ENCODE data around the gene HPGDS.
"Not testable (repeated sequence)": the region's sequence is repeated elsewhere in the genome, so short reads cannot be mapped to it uniquely, and the experiment has no call there.

HPGDS gene

DNA sequence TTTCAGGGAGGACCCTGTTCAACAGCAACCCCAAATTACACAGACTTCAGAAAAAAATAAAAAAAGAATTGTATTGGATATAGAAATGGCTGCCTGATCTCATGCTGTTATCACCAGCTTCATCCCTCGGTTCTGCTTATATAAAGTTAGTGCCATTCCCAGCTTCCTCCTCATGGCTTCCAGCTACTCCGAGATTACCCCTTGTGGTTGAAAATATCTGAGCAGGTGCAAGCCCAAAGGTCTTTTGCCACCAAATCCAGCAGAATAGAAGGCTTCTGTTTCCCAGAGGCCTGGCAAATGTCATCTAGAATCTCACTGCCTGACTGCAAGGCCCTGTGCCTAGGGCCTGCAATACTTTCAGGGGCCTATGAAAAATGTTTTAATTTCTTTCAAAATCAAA, 13.8 kb upstream of the HPGDS start:
- DNase-seq: no peak

DNA sequence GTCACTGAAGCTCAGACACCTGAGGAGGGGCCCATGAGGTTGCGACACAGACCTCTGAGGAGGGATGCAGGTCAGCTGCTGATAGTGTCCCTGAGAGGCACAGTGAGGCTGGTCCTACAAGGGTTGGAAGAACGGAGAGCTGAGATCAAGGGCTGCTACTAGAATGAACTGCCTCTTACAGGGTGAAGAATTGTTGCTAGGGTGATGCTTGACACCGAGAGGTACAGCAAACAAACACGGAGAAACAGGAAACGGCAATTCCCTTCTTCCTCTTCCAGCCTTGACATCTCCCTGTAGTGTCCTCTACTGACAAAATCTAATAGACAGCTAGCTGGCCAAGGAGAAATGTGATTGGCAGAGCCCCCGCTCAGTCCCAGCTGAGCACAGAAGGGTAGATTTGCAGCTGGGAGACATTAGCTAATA, 11.8 kb upstream of the HPGDS start:
- no peak for DNase-seq

DNA sequence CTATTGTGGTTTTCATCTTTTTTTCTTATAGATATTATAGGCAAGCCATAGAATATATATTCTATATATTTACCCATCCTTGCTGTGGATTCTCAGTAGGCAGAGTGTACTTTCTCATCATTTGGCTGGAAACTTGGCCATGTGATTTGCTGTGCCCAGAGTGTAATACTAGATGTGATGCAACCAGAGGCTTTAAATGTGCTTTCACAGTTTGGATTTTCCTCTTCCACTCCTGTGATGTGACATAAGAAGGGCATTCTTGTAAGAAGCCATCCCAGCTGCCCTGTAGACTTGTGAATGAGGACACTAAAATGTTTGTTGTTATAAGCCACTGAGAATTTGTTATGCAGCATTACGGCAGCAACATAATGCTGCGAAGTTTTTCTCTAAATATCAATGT, 10.4 kb upstream of the HPGDS start:
- no peak for DNase-seq

DNA sequence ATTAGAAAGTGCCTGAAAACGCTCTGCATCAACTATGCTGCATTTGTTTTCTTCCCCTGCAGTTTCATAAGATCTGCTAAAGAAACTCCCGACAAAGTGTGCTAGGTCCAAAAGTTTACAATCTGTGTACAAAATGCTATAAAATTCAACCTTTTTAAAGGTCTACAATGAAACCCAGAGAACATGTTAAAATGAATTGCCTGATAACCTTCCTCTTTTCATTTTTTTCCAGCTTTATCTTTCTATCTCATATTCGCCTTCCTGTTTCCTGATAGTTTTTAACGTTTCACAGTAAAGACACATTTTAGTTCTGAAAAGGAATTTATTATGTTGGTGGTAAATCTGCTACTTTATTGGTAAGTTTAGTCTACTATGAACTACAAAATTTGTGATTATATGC, 9.5 kb upstream of the HPGDS start:
- DNase-seq: no peak

DNA sequence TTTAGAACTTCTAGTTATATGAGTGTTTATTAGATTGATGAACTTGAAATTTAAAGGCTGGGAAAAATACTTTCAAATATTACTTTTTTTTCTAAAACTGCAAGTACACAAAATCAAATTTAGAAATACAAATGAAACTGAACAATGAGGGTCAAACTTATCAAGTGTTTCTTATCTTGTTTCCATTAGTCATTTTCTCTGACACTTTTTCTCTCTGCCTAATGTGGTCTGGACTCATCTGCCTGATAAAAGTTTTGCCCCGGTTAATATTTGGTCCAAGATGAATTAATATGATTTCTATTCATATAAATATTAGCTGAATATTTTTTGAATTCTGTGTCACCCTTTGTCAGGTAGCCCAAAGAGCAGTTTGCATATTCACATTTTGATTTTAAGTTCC, 8.7 kb upstream of the HPGDS start:
- no peak for DNase-seq

DNA sequence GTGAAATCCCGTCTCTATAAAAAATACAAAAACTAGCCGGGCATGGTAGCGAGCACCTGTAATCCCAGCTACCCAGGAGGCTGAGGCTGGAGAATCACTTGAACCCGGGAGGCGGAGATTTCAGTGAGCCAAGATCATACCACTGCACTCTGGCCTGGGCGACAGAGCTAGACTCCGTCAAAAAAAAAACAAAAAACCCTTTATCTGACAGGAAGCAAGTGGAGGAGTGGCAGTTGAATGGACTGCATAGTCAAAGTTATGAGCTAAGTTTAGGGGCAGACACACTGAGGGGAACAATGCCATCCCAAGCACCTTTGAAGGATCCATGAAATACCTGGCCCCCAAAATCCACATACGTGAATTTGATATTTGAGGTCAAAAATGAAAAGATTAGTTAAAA, 7.5 kb upstream of the HPGDS start:
- no peak for DNase-seq

DNA sequence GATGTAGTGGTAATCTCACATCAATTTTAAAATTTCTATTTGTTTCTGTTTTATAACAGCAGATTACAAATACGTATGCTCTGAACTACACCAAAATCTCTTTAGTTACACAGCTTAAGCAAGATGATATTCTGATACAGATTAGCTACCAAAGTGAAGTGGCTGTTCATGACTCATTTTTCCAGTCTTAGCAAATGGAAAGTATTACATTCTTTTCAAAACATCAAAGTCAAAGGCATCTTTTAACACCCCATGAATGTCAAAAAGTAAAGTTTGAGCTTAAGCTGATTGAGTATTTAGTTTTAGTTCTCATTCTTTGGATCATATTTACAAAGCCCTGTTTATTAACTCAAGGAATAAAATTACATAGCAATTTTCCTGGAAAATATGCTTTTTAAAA, 6.6 kb upstream of the HPGDS start:
- DNase-seq: no peak

DNA sequence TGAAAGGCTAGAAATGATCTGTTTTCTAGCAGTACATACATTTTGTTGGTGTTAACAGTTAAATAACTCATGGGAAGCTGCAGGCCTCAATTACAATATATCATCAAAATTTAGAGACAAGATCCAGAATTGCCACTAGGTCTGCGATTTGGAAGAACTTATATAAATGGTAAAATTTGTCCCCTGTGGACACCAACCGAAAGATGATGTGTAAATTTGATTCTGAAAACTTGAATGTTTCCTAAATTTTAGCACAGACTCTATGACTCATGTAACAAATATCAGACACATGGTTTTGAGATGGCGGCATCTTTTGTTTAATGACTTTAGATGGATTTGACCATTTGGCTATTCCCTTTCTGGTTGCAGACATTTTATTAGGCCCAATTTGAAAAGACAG, 6.0 kb upstream of the HPGDS start:
- DNase-seq: no peak

DNA sequence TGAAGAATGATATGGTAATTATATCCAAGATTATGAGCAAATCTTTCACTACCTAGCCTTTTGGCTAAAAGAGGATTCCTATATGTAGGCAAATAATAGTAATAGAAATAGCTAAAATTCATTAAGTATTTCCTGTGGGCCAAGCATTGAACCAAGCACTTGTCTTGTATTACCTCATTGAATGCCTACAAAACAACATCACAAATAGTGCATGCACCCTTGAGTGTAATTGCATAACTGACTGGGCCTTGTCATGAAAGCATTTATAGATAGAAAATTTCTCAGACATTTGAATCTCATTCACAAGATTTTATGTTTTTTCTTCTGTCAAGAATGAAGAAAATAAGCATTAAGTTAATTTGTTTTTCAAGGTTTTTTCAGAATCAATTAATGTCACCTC, 3.9 kb upstream of the HPGDS start:
- no peak for DNase-seq

DNA sequence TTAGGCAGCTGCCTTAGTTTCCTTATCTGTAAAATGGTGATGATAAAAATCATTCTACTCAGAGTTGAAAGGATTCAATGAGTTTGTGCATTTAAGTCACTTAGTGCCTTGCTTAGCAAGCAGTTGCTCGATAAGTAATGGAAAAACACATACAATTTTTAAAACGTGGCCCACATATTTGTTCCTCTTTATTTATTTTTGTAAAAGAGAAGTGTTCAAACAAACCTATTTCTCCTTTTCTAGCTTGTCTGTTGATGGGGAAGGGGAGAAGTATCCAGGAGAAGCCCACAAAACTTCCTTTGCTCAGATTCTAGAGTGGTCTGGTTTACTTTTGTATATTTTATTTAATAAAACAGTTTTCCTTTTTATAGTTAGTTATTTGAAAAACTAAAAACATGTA, 3.3 kb upstream of the HPGDS start:
- DNase-seq: no peak

DNA sequence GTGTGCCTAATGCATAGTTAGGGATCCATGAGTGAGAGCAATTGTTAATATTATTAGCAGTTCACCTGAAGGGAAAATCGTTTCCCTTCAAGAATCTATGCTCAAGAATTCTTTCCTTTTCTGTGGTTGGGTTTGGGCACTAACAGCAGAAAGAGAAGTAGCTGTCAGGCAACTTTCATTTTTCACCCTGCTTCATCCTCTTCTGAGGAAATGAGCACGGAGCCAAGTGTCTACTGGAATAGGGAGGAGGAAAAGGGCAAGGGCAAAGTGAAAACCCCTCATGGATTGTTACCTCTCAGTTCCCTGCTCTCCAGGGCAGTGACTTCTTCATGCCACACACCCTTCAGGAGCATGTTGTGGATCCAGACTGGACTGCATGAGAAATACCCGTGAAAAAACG, 2.6 kb upstream of the HPGDS start:
- DNase-seq: no peak

DNA sequence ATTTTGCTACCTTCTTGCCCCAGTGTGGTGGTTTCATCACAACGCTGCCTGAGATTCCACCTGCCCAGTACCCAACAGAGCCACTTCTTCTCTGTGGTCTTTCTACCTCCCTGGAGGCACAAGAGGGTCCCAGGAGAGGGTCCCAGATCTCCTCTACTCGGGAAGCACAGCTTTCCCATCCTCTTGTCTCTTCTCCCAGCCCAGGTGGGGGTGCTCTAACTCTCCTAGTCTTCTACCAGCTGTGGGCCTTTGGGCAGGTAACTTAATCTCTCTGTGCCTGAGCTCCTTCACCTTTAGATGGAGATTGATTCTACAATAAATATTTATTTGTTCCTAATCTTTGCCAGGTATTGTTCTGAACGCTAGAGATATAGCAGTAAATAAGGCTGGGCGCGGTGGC, 1.8 kb upstream of the HPGDS start:
- no peak for DNase-seq

DNA sequence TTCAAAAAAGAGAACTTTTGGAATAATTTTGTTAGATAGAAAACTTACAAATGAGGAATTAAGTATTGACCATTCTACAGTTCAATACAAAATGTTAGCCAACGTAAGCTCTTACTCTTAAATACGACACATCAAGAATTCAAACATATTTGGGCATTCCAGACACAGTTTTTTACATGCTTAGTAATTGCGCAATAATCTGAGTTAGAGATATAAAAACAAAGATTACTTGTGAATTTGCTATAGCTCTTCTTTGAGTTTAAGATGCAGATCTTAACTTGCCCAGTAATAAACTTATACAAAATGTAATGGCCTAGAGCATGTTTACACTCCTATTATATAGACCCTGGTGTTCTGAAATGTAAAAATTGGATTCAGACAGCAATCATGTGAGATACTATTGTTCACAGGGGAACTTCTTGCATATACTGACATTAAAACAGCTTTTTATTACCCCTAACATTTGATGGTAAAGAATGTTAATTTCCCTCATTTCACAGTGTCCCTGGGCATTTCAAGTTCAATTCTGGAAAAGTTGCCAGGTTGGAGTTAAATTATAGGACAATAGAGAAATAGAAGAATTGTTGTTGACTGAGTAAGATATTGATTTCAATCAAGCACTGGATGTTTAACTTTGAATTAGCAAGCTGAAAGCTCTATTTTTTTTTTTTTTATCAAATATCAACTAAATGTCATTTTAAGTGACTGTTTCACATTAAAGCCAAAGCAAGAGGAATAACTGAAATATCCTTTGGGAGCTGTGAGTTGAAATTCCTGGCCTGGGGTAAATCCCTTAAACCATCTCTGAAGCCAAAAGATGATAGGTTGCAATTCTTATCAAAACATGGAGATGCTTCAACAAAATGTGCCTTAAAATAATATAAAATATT, 910 bp downstream of the HPGDS start:
- DNase-seq: no peak

DNA sequence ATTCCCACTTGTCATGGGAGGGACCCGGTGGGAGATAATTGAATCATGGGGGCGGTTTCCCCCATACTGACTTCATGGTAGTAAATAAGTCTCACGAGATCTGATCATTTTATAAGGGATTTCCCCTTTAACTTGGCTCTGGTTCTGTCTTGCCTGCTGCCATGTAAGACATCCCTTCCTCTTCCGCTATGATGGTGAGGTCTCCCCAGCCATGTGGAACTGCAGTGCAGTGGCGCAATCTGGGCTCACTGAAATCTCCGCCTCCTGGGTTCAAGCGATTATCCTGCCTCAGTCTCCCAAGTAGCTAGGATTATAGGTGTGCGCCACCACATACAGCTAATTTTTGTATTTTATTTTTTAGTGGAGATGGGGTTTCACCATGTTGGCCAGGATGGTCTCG, 2.9 kb downstream of the HPGDS start:
- no peak for DNase-seq

DNA sequence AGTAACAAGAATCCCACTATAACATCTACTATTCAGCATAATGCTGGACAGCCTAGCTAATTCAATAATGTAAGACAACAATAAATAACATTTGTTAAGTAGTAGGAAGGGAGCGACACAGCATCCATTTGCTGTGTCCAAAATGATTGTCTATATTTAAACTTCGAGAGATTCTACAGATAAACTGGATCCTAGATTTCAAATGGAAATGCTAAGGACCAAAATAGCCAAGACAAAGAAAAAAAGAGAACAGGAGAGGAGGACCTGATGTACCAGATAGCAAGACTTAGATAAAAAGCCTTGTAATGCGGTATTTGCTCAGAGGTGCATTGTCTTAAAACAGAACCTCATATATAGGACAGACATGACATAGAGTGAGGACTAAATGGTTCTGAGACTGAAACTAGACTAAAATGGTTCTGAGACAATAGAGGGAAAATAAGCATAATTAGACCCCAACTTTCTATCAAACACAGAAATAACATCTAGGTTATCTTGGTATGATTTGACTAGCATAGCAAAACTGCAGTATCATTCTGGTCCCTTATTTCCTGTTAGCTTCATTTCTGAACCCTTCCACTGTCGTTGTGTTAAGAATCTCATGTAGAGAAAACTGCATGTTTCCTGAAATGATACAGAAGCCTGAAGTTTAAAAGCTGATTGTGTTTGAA, 3.8 kb downstream of the HPGDS start:
- no peak for DNase-seq

DNA sequence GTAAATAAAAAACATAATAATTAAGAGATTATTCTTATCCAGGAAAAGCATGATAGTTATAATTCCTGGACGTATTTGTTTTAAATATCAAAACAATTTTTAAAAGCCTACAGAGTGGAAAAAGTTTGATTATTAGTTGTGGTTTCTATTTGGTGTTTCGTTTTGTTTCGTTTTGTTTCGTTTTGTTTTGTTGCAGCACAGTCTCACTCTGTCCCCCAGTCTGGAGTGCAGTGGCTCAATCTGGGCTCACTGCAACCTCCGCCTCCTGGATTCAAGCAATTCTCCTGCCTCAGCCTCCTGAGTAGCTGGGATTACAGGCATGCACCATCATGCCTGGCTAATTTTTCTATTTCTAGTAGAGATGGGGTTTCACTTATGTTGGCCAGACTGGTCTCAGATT, 5.8 kb downstream of the HPGDS start:
- DNase-seq: not testable (repeated sequence)

DNA sequence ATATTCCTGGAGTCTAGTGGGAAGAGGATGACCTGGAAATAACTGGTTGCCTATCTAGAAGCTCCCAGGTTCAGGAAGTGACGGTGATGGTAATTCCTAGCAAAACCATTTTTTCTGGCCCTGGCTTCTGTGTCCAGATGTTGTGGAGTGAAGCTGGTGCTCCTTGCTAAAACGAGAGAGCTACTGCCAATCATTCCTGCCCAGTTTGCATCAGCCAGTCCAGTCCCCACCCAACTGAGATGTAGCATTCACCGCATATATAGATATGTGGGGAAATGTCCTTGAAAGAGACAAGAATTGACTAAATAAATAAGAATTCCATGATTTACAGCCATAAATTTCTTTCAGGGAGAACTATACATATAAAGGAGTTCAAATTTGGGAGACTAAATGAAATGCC, 6.3 kb downstream of the HPGDS start:
- no peak for DNase-seq

DNA sequence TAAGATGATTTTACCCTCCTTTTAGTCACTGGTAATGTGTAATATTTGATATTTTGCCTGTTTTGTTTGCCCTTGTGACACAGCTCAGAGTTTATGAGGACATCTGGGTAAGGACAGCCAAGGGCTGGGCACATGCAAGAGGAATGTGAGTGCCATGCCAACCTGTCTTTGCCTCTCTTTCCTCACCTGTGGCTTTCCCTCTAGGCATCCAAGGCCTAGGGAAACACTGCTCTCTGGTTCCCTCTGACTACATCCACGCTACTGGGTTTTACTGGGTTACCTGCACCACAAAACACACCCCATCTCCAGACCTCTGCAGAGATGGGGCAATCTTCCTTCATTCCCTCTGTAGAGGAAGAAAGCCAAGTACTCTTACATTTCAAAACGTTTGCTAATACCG, 7.7 kb downstream of the HPGDS start:
- DNase-seq: no peak

DNA sequence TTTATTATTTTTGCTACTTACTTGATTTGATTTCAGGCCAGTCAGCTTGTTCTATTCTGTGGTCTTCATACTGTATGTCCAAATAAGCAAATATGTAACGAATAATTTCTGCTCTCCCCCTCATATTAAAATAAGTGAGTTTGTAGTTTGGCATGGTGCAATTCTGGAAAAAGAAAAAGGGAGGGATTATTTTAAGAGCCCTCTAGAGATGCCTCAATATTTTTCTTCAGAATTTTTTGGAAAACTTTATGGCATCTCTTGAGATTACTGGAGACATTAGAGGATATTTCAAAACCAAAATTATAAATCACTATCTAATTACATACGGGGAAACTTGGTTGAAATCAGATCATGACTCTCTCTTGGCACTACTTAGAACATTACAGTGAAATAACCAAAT, 8.2 kb downstream of the HPGDS start:
- no peak for DNase-seq

DNA sequence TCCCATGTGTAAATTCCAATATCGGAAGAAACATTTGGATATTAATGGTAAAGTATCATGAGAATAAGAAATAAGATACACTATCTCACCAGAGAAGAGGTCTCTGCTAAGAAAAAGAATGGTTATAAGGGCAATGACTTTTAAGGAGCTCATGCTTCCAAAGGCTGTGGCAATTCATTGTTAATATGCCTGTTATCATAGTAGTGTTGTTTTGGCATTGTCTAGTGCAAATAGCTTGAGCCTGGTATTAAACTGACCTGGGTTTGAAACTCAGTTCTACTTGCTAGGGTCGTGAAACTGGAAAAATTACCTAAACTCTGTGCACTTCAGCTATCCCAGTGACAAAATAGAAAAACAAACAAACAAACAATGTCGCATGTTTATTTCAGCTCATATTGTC, 8.8 kb downstream of the HPGDS start:
- no peak for DNase-seq

DNA sequence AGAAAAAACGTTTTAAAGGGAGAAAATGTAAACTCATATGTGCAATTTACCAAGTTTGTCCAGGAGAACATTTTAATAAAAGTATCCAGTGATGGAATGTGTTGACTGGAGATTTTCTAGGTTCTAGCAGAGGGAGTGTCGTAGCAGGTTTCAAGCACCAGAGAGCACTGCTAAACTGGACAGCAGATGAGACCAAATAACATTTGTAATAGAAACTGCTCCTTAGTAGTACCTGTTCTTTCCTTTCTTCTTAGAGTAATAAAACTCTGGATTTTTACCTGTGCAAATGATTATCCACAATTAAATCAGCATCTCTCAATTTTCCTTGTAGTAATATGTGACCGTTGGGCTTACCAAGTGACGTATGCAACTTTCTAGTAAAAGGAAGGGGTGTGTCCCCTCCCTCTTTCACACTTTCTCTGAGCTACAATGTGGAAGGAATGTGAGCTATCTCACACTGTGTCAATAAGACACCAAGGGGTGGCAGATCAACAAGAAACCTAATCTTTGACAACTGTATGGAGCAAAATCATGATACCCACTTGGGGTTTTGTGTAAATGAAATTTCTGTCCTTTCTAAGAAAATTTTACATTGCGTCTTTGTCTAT, 9.5 kb downstream of the HPGDS start:
- DNase-seq: no peak

DNA sequence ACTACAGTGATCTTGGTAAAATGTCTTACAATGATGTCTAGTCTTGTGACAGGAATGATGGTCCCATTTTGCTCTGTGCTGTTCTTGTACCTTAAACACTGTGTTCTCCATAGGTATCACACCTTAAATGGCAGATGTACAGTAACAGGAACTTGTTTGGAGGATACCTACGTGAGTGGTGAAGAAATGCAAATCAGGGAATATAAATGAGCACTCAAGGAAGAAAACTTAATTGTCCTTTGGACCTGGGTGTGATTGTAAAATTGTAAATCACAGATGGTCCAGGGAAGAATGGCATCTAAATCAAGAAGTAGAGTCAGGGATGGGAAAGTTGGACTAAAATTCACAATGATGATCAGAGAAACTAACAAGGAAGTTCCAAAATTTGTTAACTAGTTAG, 12.7 kb downstream of the HPGDS start:
- no peak for DNase-seq

DNA sequence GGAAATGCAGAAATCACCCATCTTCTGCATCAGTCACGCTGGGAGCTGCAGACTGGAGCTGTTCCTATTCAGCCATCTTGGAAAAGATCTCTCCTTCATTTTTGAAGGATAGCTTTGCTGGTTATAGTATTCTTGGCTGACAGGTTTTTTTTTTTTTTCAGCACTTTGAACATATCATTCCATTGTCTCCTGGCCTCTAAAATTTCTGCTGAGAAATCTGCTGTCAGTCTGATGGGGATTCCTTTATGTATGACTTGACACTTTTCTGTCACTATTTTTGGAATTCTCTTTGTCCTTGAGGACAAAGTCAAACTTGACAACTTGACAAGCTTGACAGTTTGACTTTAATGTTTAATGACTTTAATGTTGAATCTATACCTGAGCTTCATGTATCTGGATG, 16.8 kb downstream of the HPGDS start:
- DNase-seq: no peak

DNA sequence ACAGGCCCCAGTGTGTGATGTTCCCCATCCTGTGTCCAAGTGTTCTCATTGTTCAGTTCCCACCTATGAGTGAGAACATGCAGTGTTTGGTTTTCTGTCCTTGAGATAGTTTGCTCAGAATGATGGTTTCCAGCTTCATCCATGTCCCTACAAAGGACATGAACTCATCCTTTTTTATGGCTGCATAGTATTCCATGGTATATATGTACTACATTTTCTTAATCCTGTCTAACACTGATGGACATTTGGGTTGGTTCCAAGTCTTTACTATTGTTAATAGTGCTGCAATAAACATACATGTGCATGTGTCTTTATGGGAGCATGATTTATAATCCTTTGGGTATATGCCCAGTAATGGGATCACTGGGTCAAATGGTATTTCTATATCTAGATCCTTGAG, 22.7 kb downstream of the HPGDS start:
- DNase-seq: not testable (repeated sequence)
